ENCODE results near the gene IFT27.

- TF ChIP-seq TCF12 (IDR thresholded peaks at IDR 0.05; ENCODE audit: low read depth) (no peak), CEBPB (IDR thresholded peaks at IDR 0.05) (no peak), TAF1 (IDR thresholded peaks at IDR 0.05; ENCODE audit: low read depth) (no peak), YY1 (IDR thresholded peaks at IDR 0.05; ENCODE audit: low read depth) (no peak), EP300 (IDR thresholded peaks at IDR 0.05; ENCODE audit: borderline replicate concordance) (no peak), REST (IDR thresholded peaks at IDR 0.05; ENCODE audit: low read depth) (no peak), MAX (IDR thresholded peaks at IDR 0.05) (no peak), CREB1 (IDR thresholded peaks at IDR 0.05; ENCODE audit: low read depth) (no peak), RAD21 (IDR thresholded peaks at IDR 0.05; ENCODE audit: low read depth) (no peak), TEAD4 (IDR thresholded peaks at IDR 0.05) (no peak), NFIC (IDR thresholded peaks at IDR 0.05) (no peak), FOXM1 (IDR thresholded peaks at IDR 0.05; ENCODE audit: borderline replicate concordance, low read depth) (no peak)
These were observed 20.7 kb upstream of the IFT27 start for GRCh38 chr22:36796552-36797175.
